HG03442 (cell line): ENCODE data around the gene GARIN3.
"Not testable (repeated sequence)": the region's sequence is repeated elsewhere in the genome, so short reads cannot be mapped to it uniquely, and the experiment has no call there.

ENCODE experiments used
- ATAC-seq: cut with Tn5 transposase; IDR thresholded peaks from one replicate; pipeline ENCODE4 v1.9.1; 2021; ENCODE audit warnings: mild to moderate bottlenecking, moderate library complexity; ENCODE audit not compliant: unreplicated experiment

GARIN3 gene

GRCh38 chr5:157166214-157167213, at the start of gene GARIN3:
GARIN3 (minus strand) TSS chr5:157166264; CDS start chr5:157166168, 96 bp downstream.
- ATAC-seq = no peak

GRCh38 chr5:157215514-157216167, 49.6 kb upstream of the GARIN3 start:
- no peak for ATAC-seq

GRCh38 chr5:157214861-157215513, 48.9 kb upstream of the GARIN3 start:
- ATAC-seq = peak; percentile 37

DNA sequence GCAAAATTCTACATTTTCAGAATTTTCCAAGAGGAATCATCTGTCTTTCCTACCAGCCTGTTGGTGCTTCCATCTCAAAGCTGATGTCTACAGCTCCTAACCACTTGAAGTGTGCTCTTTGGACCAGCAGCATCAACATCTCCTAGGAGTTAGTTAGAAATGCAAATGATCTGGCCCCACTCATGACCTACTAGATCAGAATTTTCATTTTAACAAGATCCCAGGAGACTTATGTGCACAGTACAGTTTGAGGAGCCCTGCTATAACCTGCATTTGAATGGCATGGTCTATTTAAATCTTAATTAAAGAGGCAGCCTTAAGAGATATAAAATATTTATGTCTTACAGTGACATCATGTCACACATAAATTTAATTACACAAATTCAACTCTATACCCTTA, 48.4 kb upstream of the GARIN3 start:
- no peak for ATAC-seq

- ATAC-seq = no peak
These were observed 47.6 kb upstream of the GARIN3 start for GRCh38 chr5:157213527-157214243.

DNA sequence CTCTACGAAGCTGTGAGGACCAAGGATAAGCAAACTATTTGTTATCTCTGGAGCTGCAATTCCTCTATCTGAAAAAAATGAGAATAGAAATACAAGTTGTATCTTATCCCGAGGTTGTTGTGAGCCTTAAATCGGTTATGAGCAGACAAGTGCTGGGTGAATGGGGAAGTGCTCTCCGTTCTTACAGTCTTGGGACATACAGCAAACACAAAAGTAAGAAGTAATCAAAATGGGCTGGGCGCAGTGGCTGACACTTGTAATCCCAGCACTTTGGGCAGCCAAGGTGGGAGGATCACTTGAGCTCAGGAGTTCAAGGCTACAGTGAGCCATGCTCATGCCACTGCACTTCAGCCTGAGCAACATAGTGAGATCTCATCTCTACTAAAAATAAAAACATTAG, 46.2 kb upstream of the GARIN3 start:
- no peak for ATAC-seq

- ATAC-seq = not testable (repeated sequence)
These were observed 44.6 kb upstream of the GARIN3 start for GRCh38 chr5:157210652-157211051.

DNA sequence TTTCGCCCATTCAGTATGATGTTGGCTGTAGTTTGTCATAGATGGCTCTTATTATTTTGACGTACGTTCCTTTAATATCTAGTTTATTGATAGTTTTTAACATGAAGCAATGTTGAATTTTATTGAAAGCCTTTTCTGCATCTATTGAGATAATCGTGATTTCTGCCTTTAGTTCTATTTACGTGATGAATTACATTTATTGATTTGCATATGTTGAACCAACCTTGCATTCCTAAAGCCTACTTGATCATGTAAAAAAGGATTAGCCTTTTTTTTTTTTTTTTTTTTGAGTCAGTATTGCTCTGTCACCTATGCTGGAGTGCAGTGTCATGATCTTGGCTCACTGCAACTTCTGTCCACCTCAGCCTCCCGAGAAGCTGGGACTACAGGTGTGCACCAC, 39.6 kb upstream of the GARIN3 start:
- ATAC-seq = no peak

DNA sequence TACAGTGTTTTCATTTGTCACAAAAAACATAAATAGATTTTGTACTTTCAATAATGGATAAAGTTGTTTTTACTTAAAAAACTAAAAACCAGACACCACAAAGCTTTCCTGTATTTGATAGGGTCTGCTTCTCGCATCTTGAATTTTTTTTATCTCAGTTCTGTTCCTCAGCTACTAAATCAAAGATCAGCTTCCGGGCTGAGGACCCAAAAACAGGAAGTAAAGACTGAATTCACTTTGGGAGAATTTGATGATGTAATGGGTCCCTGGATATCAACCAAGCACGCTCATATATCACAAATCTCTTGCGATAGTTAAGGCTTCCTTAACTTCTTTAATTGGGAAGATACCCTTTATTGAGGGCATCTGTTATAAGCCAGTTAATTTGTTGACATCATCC, 38.7 kb upstream of the GARIN3 start:
- no peak for ATAC-seq

GRCh38 chr5:157203417-157203816, 37.4 kb upstream of the GARIN3 start:
- ATAC-seq = no peak

DNA sequence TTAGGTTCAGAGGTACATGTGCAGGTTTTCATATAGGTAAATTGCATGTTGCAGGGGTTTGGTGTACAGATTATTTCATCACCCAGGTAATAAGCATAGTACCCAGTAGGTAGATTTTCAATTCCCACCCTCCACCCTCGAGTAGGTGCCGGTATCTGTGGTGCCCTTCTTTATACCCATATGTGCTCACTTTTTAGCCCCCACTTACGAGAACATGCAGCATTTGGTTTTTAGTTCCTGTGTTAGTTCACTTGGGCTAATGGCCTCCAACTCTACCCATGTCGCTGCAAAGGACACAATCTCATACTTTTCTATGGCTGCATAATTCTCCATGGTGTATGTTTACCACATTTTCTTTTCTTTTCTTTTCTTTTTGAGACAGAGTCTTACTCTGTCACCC, 35.8 kb upstream of the GARIN3 start:
- ATAC-seq = no peak

- ATAC-seq = no peak
These were observed 32.4 kb upstream of the GARIN3 start for GRCh38 chr5:157198277-157198986.

DNA sequence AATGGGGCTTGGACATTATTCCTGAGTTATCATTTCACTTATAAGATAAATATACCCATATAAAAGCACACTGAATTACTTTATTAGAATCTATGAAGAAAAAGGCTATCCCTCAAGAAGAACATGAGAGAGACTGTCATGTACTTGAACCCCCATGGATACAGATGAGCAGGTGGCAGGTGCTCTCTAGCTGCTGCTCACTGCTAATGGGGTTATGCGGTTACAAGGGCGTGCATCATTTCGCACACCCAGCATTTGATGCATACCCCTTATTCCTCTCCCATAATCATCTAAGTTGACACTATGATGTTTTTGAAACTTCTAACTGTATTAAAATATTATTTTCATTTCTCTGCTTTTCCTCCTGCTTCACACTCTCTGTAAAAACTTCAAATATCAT, 31.0 kb upstream of the GARIN3 start:
- ATAC-seq = no peak

DNA sequence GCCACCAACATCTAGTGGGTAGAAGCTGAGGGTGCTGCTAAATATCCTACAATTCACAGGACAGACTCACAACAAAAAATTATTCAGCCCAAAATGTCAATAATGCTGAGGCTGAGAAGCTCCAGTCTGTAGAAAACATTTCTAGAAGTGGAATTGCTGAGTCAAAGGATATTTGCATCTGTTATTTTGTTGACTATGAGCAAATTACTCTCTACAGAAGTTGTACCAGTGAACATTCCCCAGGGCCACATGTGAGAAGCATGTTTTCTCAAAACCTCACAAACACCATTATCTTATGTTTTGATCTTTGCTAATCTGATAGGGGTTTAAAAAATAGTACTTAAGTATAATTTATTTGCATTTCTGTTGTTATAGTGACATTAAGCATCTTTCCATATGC, 30.0 kb upstream of the GARIN3 start:
- ATAC-seq = peak; percentile 63

DNA sequence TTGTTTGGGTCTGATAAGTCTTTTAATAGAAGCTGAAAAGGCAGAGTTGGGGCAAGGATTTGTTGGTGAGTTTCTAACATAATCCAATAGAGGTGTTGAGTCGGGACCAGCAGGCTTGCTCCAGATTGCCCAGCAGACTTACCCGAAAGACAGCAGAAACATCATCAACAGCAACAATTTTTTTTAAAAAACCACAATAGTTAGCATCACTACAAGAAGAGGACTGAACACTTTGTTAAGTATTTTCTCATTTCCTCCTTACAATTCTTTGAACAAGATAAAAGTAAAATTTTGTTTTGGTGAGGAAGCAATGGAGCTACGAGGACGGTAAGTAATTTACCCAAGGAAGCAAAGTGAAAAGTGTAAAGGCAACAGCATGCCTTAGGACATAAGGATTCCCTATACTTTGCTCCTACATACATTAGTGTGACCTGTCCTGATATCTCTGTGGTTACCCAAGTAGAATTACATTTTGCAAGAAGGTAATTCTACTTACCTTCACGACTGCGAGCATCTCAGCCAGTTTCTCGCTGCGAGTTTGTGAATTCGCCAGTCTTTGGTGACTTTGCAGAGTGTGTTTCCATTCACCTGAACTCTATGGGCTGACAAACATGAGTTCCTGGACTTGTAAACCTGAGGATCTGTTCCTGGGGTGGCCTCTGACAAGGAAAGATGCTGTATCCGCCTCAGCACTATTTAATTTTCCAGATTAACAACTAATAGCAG, 27.8 kb upstream of the GARIN3 start:
- no peak for ATAC-seq

GRCh38 chr5:157189223-157189622, 23.2 kb upstream of the GARIN3 start:
- ATAC-seq = peak; percentile 95

GRCh38 chr5:157188270-157188669, 22.2 kb upstream of the GARIN3 start:
- ATAC-seq = no peak

GRCh38 chr5:157187046-157187754, 21.1 kb upstream of the GARIN3 start:
- ATAC-seq = no peak
